ENCODE data around the gene TRHDE. TPM values are rescaled to one million over a fixed set of nuclear protein-coding genes. Genes with fewer than 3 reads are reported as not detected.

TRHDE gene
- total RNA-seq, 2 donors from 2014 or later: not detected

GRCh38 chr12:72300728-72301127, 28.6 kb downstream of the TRHDE start:
- Mint-ChIP-seq H3K9me3 (peaks cover 0 to 2% of the 10 kb centered on the region in 2 donors), H3K4me3 (no peak overlapping the region), H3K27me3 (ENCODE audit: low read depth) (no peaks in the 10 kb centered on the region), H3K27ac (no peak overlapping the region), H3K36me3 (ENCODE audit: insufficient read depth in 2 of 2) (no peaks in the 10 kb centered on the region), H3K4me1 (ENCODE audit: low read depth) (no peaks in the 10 kb centered on the region)
- DNase-seq: no peak
- ATAC-seq (replicated peaks in 1 of 2): no peak

GRCh38 chr12:72304751-72305150, 32.6 kb downstream of the TRHDE start:
- no peaks in the 10 kb centered on the region for H3K4me1 Mint-ChIP-seq (ENCODE audit: low read depth)
- DNase-seq (no peak), ATAC-seq (replicated peaks in 1 of 2) (no peak)
- no peaks in the 10 kb centered on the region for H3K36me3 Mint-ChIP-seq (ENCODE audit: insufficient read depth in 2 of 2)
- no peaks in the 10 kb centered on the region for H3K27me3 Mint-ChIP-seq (ENCODE audit: low read depth)
- no peak overlapping the region for H3K4me3 Mint-ChIP-seq
- H3K9me3 Mint-ChIP-seq: peaks cover 0 to 2% of the 10 kb centered on the region in 2 donors
- H3K27ac Mint-ChIP-seq: no peak overlapping the region

- Mint-ChIP-seq H3K9me3 (no peaks in the 10 kb centered on the region), H3K27ac (no peak overlapping the region), H3K36me3 (ENCODE audit: insufficient read depth in 2 of 2) (no peaks in the 10 kb centered on the region), H3K4me3 (no peak overlapping the region), H3K27me3 (ENCODE audit: low read depth) (no peaks in the 10 kb centered on the region), H3K4me1 (ENCODE audit: low read depth) (no peaks in the 10 kb centered on the region)
- ATAC-seq (replicated peaks in 1 of 2): no peak
- DNase-seq: no peak
Observed at GRCh38 chr12:72307229-72307628, 35.1 kb downstream of the TRHDE start.

- DNase-seq (no peak), ATAC-seq (replicated peaks in 1 of 2) (no peak)
- Mint-ChIP-seq H3K4me1 (ENCODE audit: low read depth) (no peaks in the 10 kb centered on the region), H3K27ac (no peak overlapping the region), H3K27me3 (ENCODE audit: low read depth) (no peaks in the 10 kb centered on the region), H3K36me3 (ENCODE audit: insufficient read depth in 2 of 2) (no peaks in the 10 kb centered on the region), H3K4me3 (no peak overlapping the region), H3K9me3 (no peaks in the 10 kb centered on the region)
Observed at GRCh38 chr12:72311946-72312345, 39.8 kb downstream of the TRHDE start.

GRCh38 chr12:72313806-72314205, 41.6 kb downstream of the TRHDE start:
- no peak for ATAC-seq (replicated peaks in 1 of 2)
- Mint-ChIP-seq H3K4me1 (ENCODE audit: low read depth) (no peaks in the 10 kb centered on the region), H3K4me3 (no peak overlapping the region), H3K36me3 (ENCODE audit: insufficient read depth in 2 of 2) (no peaks in the 10 kb centered on the region), H3K9me3 (no peaks in the 10 kb centered on the region), H3K27ac (no peak overlapping the region), H3K27me3 (ENCODE audit: low read depth) (no peaks in the 10 kb centered on the region)
- no peak for DNase-seq

- Mint-ChIP-seq H3K27ac (no peak overlapping the region), H3K36me3 (ENCODE audit: insufficient read depth in 2 of 2) (no peaks in the 10 kb centered on the region), H3K27me3 (ENCODE audit: low read depth) (no peaks in the 10 kb centered on the region), H3K4me3 (no peak overlapping the region), H3K9me3 (no peaks in the 10 kb centered on the region), H3K4me1 (ENCODE audit: low read depth) (no peaks in the 10 kb centered on the region)
- DNase-seq (no peak), ATAC-seq (replicated peaks in 1 of 2) (no peak)
Observed at GRCh38 chr12:72315858-72316257, 43.7 kb downstream of the TRHDE start.

GRCh38 chr12:72318341-72318740, 46.2 kb downstream of the TRHDE start:
- Mint-ChIP-seq H3K36me3 (ENCODE audit: insufficient read depth in 2 of 2) (no peaks in the 10 kb centered on the region), H3K4me1 (ENCODE audit: low read depth) (no peaks in the 10 kb centered on the region), H3K27ac (no peak overlapping the region), H3K9me3 (no peaks in the 10 kb centered on the region), H3K4me3 (no peak overlapping the region), H3K27me3 (ENCODE audit: low read depth) (no peaks in the 10 kb centered on the region)
- DNase-seq (no peak), ATAC-seq (replicated peaks in 1 of 2) (no peak)

GRCh38 chr12:72323881-72324280, 51.7 kb downstream of the TRHDE start:
- ATAC-seq (replicated peaks in 1 of 2) (no peak), DNase-seq (no peak)
- H3K27ac Mint-ChIP-seq: no peak overlapping the region
- H3K4me1 Mint-ChIP-seq (ENCODE audit: low read depth): no peaks in the 10 kb centered on the region
- H3K27me3 Mint-ChIP-seq (ENCODE audit: low read depth): no peaks in the 10 kb centered on the region
- H3K36me3 Mint-ChIP-seq (ENCODE audit: insufficient read depth in 2 of 2): no peaks in the 10 kb centered on the region
- H3K9me3 Mint-ChIP-seq: peaks cover 2% of the 10 kb centered on the region in 2 donors
- H3K4me3 Mint-ChIP-seq: no peak overlapping the region

GRCh38 chr12:72330301-72330700, 58.1 kb downstream of the TRHDE start:
- H3K9me3 Mint-ChIP-seq: peaks cover 0 to 2% of the 10 kb centered on the region in 2 donors
- no peaks in the 10 kb centered on the region for H3K4me1 Mint-ChIP-seq (ENCODE audit: low read depth)
- no peak for ATAC-seq (replicated peaks in 1 of 2)
- H3K36me3 Mint-ChIP-seq (ENCODE audit: insufficient read depth in 2 of 2): no peaks in the 10 kb centered on the region
- no peak for DNase-seq
- no peaks in the 10 kb centered on the region for H3K27me3 Mint-ChIP-seq (ENCODE audit: low read depth)
- no peak overlapping the region for H3K27ac Mint-ChIP-seq
- no peak overlapping the region for H3K4me3 Mint-ChIP-seq

- H3K27me3 Mint-ChIP-seq (ENCODE audit: low read depth): no peaks in the 10 kb centered on the region
- H3K9me3 Mint-ChIP-seq: peaks cover 0 to 2% of the 10 kb centered on the region in 2 donors
- H3K27ac Mint-ChIP-seq: no peak overlapping the region
- no peaks in the 10 kb centered on the region for H3K36me3 Mint-ChIP-seq (ENCODE audit: insufficient read depth in 2 of 2)
- DNase-seq (no peak), ATAC-seq (replicated peaks in 1 of 2) (no peak)
- no peaks in the 10 kb centered on the region for H3K4me1 Mint-ChIP-seq (ENCODE audit: low read depth)
- H3K4me3 Mint-ChIP-seq: no peak overlapping the region
Observed at GRCh38 chr12:72330784-72331183, 58.6 kb downstream of the TRHDE start.

- Mint-ChIP-seq H3K36me3 (ENCODE audit: insufficient read depth in 2 of 2) (no peaks in the 10 kb centered on the region), H3K4me3 (no peak overlapping the region), H3K27me3 (ENCODE audit: low read depth) (no peaks in the 10 kb centered on the region), H3K4me1 (ENCODE audit: low read depth) (no peaks in the 10 kb centered on the region), H3K9me3 (peaks cover 0 to 6% of the 10 kb centered on the region in 2 donors), H3K27ac (no peak overlapping the region)
- DNase-seq: no peak
- ATAC-seq (replicated peaks in 1 of 2): no peak
Observed at GRCh38 chr12:72337382-72337781, 65.2 kb downstream of the TRHDE start.

- Mint-ChIP-seq H3K36me3 (ENCODE audit: insufficient read depth in 2 of 2) (no peaks in the 10 kb centered on the region), H3K27ac (no peak overlapping the region), H3K27me3 (ENCODE audit: low read depth) (no peaks in the 10 kb centered on the region), H3K4me1 (ENCODE audit: low read depth) (no peaks in the 10 kb centered on the region), H3K9me3 (peaks cover 0 to 6% of the 10 kb centered on the region in 2 donors), H3K4me3 (no peak overlapping the region)
- DNase-seq (no peak), ATAC-seq (replicated peaks in 1 of 2) (no peak)
Observed at GRCh38 chr12:72337946-72338345, 65.8 kb downstream of the TRHDE start.

GRCh38 chr12:72338437-72338836, 66.3 kb downstream of the TRHDE start:
- Mint-ChIP-seq H3K27ac (no peak overlapping the region), H3K36me3 (ENCODE audit: insufficient read depth in 2 of 2) (no peaks in the 10 kb centered on the region), H3K27me3 (ENCODE audit: low read depth) (no peaks in the 10 kb centered on the region), H3K4me3 (no peak overlapping the region), H3K4me1 (ENCODE audit: low read depth) (no peaks in the 10 kb centered on the region), H3K9me3 (peaks cover 0 to 6% of the 10 kb centered on the region in 2 donors)
- no peak for DNase-seq
- no peak for ATAC-seq (replicated peaks in 1 of 2)

- no peaks in the 10 kb centered on the region for H3K36me3 Mint-ChIP-seq (ENCODE audit: insufficient read depth in 2 of 2)
- peaks cover 0 to under 1% of the 10 kb centered on the region in 2 donors for H3K9me3 Mint-ChIP-seq
- no peak overlapping the region for H3K4me3 Mint-ChIP-seq
- ATAC-seq (replicated peaks in 1 of 2): peak; percentile 50 to 62
- peak; percentile 42 to 52 for DNase-seq
- no peaks in the 10 kb centered on the region for H3K27me3 Mint-ChIP-seq (ENCODE audit: low read depth)
- no peaks in the 10 kb centered on the region for H3K4me1 Mint-ChIP-seq (ENCODE audit: low read depth)
- H3K27ac Mint-ChIP-seq: no peak overlapping the region
Observed at GRCh38 chr12:72346363-72346944, 74.3 kb downstream of the TRHDE start.

All from activated T-cell treated with anti-CD3 and anti-CD28 coated beads, Interleukin-2, amount 50 U/mL, for 72 hours (primary cell).